Measurements from ENCODE around the gene ZNF429. TPM values are rescaled to one million over a fixed set of nuclear protein-coding genes. Genes with fewer than 3 reads are reported as not detected.
"Not testable (repeated sequence)": the region's sequence is repeated elsewhere in the genome, so short reads cannot be mapped to it uniquely, and the experiment has no call there.

ZNF429 gene
- total RNA-seq, 2 donors from 2014 or later, result 7.5 to 20.0 TPM

DNA sequence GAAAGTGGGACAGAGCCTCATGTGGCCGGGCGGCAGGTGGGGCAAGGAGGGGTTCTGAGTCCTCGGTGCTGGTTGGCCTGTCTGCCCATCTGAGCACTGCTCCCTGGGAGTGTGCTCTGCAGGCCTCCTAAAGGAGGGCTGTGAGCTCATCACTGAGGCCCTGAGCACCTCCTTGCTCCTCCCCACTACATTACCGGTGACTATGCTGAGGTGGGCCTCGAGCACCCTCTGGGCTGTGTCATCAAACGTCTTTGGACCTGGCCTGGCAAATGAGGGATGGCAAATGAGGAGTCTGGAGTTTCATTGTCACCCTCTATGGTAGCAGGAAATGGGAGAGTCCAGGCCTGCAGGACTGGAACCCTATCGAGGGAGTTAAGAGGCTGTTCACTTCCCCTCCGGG is 38.8 kb upstream of the ZNF429 start:
- no peaks in the 10 kb centered on the region for H3K9me3 ChIP-seq
- DNase-seq (ENCODE audit: low spot score) (no peak), ATAC-seq (ENCODE audit: insufficient number of reproducible peaks, low FRiP score, low read depth) (no peak)
- TF ChIP-seq, protein P1, sequence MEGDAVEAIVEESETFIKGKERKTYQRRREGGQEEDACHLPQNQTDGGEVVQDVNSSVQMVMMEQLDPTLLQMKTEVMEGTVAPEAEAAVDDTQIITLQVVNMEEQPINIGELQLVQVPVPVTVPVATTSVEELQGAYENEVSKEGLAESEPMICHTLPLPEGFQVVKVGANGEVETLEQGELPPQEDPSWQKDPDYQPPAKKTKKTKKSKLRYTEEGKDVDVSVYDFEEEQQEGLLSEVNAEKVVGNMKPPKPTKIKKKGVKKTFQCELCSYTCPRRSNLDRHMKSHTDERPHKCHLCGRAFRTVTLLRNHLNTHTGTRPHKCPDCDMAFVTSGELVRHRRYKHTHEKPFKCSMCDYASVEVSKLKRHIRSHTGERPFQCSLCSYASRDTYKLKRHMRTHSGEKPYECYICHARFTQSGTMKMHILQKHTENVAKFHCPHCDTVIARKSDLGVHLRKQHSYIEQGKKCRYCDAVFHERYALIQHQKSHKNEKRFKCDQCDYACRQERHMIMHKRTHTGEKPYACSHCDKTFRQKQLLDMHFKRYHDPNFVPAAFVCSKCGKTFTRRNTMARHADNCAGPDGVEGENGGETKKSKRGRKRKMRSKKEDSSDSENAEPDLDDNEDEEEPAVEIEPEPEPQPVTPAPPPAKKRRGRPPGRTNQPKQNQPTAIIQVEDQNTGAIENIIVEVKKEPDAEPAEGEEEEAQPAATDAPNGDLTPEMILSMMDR (IDR thresholded peaks at IDR 0.05), result no peak
- no peaks in the 10 kb centered on the region for H3K27me3 ChIP-seq (replicated peaks; ENCODE audit: insufficient read depth)
- no peak overlapping the region for H3K4me3 ChIP-seq
- H3K4me1 ChIP-seq (ENCODE audit: control insufficient read depth in 1 of 2, low read depth in 2 of 2), result no peaks in the 10 kb centered on the region
- H3K27ac ChIP-seq, result no peak overlapping the region
- H3K36me3 ChIP-seq, result no peaks in the 10 kb centered on the region

DNA sequence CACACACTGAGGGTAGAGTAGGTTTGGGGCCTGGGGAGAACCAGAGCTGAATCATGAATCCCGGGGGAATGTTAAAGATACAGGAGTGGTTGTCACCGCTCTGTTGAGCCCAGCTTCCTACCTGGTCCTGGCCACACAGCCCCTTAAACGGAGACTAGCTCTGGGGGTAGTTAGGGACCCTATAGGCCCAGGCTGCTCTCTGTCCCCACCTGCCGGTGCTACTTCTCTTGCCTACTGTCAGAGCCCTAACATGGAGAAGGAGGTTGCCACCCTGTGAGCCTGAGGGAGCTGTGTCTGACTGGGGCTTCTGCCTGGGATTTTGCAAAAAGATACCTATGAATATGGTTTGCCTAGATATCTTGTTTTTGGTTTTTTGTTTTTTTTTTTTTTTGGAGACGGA is 36.6 kb upstream of the ZNF429 start:
- no peak overlapping the region for H3K4me3 ChIP-seq
- TF ChIP-seq, protein P1 (IDR thresholded peaks at IDR 0.05), result no peak
- DNase-seq (ENCODE audit: low spot score) (no peak), ATAC-seq (ENCODE audit: insufficient number of reproducible peaks, low FRiP score, low read depth) (no peak)
- no peaks in the 10 kb centered on the region for H3K36me3 ChIP-seq
- H3K4me1 ChIP-seq (ENCODE audit: control insufficient read depth in 1 of 2, low read depth in 2 of 2), result no peaks in the 10 kb centered on the region
- no peaks in the 10 kb centered on the region for H3K9me3 ChIP-seq
- no peaks in the 10 kb centered on the region for H3K27me3 ChIP-seq (replicated peaks; ENCODE audit: insufficient read depth)
- no peak overlapping the region for H3K27ac ChIP-seq

DNA sequence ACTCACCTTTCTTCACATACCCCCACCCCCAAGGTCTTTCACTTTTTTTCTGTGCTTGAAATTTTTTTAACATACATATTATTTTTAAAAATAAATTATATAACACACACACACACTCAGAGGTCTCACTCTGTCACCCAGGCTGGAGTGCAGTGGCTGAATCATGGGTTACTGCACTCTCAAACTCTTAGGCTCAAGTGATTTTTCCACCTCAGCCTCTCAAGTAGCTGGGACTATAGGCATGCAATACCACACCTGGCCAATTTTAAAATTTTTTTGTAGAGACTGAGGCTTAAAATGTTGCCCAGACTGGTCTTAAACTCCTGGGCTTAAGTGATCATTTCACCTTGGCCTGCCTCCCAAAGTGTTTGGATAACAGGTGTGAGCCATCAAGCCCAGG is 32.9 kb upstream of the ZNF429 start:
- Histone ChIP-seq H3K4me1 (ENCODE audit: control insufficient read depth in 1 of 2, low read depth in 2 of 2) (peaks cover 3 to 5% of the 10 kb centered on the region in 2 donors), H3K36me3 (no peaks in the 10 kb centered on the region), H3K27me3 (replicated peaks; ENCODE audit: insufficient read depth) (no peaks in the 10 kb centered on the region), H3K4me3 (no peak overlapping the region), H3K27ac (no peak overlapping the region), H3K9me3 (no peaks in the 10 kb centered on the region)
- ATAC-seq (ENCODE audit: insufficient number of reproducible peaks, low FRiP score, low read depth) (no peak), DNase-seq (ENCODE audit: low spot score) (no peak)
- TF ChIP-seq, protein P1 (IDR thresholded peaks at IDR 0.05), result no peak

DNA sequence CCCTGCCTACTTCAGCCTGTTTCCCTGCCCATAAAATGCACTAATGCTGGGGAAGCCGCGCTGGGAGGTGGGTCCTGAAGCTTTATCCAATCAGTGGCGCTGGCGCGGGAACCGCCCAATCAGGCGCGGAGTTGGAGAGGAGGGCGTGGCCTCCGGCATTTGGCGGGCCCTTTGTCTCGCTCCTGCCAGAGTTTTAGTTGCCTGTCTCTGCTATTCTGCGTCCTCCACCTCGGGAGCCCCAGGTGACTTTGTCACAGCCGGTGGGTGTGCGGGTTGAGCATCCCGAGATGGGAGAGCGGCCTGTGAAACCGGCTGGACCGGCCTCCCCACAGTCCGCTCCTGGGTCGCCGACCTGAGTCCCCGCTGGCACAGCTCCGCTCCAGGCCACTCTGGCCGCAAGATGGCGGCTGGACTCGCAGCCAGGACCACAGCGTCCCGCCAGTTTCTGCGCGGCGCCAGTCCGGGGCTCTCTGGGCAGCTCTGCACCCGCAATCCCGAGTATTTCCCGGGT is 30.7 kb upstream of the ZNF429 start:
- Histone ChIP-seq H3K4me1 (ENCODE audit: control insufficient read depth in 1 of 2, low read depth in 2 of 2) (peaks cover 3 to 5% of the 10 kb centered on the region in 2 donors), H3K4me3 (peak overlapping the region; percentile 74), H3K36me3 (no peaks in the 10 kb centered on the region), H3K9me3 (no peaks in the 10 kb centered on the region), H3K27me3 (replicated peaks; ENCODE audit: insufficient read depth) (no peaks in the 10 kb centered on the region), H3K27ac (no peak overlapping the region)
- TF ChIP-seq, protein P1 (IDR thresholded peaks at IDR 0.05), result no peak
- ATAC-seq (ENCODE audit: insufficient number of reproducible peaks, low FRiP score, low read depth) (peak; percentile 65), DNase-seq (ENCODE audit: low spot score) (peak; percentile 20)

- Histone ChIP-seq H3K27ac (peak overlapping the region in 1 of 2 donors; percentile 78), H3K4me3 (peak overlapping the region; percentile 63)
- not testable (repeated sequence) for H3K9me3 ChIP-seq; H3K4me1 ChIP-seq (ENCODE audit: control insufficient read depth in 1 of 2, low read depth in 2 of 2); H3K36me3 ChIP-seq; H3K27me3 ChIP-seq (replicated peaks; ENCODE audit: insufficient read depth); ATAC-seq (ENCODE audit: insufficient number of reproducible peaks, low FRiP score, low read depth); DNase-seq (ENCODE audit: low spot score)
Observed at GRCh38 chr19:21482361-21482760, 23.0 kb upstream of the ZNF429 start.

DNA sequence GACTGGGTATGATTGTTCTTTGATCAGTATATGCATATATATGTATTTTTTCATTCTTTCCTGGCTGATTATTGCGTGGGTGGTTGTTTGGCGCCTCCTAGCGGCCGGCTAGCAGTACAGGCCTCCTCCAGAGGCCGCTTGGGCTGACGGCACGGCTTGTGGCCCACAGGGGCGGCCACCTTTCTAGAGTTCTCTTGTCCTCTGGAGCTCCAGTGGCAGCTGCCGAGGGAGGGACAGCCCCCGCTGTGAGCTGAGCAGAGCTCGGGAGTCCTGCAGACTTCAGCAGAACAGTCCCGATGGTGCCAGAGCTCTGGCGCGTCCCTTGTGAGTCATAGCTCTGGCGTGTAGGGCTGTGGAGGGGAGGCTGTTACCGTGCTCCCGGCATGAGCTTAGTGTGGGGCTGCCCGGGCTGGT is 22.5 kb upstream of the ZNF429 start:
- peak; percentile 80 for ATAC-seq (ENCODE audit: insufficient number of reproducible peaks, low FRiP score, low read depth)
- H3K27ac ChIP-seq, result peak overlapping the region in 1 of 2 donors; percentile 78

More for the DNA sequence above, 22.5 kb upstream of the ZNF429 start:
- H3K27me3 ChIP-seq (replicated peaks; ENCODE audit: insufficient read depth), result no peaks in the 10 kb centered on the region
- no peak for DNase-seq (ENCODE audit: low spot score)
- H3K4me1 ChIP-seq (ENCODE audit: control insufficient read depth in 1 of 2, low read depth in 2 of 2), result no peaks in the 10 kb centered on the region
- no peaks in the 10 kb centered on the region for H3K9me3 ChIP-seq
- H3K4me3 ChIP-seq, result peak overlapping the region; percentile 63
- TF ChIP-seq, protein P1 (IDR thresholded peaks at IDR 0.05), result peak; percentile 69
- H3K36me3 ChIP-seq, result no peaks in the 10 kb centered on the region
